Hypothalamus (tissue), 51 donors: ENCODE data around the gene GPR26.

Experiments used
- DNase-seq, 51 donors: peaks; one replicate each; lab custom pipeline; 2025; lab: John Stamatoyannopoulos, UW

GPR26 gene

DNA sequence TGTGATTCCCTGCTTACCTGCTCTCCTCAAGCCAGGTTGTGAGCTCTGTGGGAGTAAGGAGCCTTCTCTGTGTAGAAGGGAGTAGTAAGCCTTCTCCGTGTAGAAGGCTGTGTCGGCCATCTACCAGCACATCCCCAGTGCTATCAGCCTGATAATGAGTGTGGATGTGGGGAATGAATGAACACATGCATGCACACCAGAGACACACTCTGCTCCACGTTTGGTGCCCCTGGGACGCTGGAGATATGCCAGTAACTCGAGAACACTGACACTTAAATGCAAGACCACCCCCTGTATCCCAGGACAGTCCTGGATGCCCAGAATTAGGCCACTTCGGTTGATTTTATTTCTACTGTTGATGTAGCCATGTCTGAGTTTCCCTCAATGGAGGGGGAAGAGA, 21.1 kb upstream of the GPR26 start:
- DNase-seq: no peak

DNA sequence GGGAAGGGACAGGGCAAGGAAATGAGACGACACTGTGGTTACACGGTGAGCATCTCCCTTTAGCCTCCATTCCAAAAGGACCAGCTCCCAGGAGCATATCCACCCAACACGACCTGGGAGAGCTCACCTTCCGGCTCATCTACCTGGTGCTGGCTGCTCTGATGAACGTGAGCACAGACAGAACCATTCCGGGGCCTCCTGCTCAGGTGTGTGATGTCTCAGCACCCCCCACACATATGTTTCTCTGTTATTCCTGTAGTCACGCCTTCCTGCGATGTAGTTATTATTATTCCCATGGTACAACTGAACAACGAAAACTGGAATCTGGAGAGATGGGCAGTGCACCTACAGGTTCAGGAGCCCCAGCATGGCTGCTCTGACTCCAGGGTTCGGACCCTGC, 20.5 kb upstream of the GPR26 start:
- DNase-seq: no peak

DNA sequence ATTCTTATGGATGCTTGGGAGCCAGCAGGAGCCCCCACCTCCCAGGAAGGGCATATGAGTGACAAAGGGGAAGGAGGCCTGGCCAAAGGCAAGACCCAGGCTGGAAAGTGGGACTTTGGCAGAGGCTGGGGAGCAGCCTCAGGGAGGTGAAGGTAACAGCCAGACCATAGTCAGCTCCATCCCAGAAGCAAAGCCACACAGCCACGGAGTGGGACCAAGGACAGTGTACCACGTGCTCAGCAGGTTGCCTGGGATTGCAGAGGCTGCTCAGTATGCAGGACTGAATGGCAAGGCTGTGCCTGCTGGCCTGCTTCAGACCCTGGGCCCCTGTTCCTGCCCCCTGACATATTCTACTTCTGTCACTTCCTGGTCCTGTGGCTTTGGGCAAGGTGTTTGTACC, 17.6 kb upstream of the GPR26 start:
- DNase-seq: no peak

DNA sequence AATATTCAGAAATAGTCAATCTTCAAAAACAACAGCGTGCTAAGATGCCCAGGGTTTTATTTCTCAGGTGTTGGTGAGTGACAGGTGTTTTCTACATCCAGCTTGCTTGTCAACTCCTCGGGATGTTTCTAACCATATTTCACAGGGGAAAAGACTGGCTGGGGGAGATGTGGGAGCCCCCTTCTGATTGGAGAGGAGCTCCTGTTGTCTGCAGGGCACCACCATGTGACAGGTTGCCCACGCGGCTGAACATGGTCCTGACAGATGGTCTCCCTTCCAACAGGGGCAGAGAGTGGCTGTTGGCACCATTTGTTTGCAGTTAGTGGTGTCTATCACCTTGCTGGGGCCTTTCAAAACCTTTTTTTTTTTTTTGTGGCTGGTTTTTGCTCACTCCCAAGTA, 16.5 kb upstream of the GPR26 start:
- DNase-seq: no peak

DNA sequence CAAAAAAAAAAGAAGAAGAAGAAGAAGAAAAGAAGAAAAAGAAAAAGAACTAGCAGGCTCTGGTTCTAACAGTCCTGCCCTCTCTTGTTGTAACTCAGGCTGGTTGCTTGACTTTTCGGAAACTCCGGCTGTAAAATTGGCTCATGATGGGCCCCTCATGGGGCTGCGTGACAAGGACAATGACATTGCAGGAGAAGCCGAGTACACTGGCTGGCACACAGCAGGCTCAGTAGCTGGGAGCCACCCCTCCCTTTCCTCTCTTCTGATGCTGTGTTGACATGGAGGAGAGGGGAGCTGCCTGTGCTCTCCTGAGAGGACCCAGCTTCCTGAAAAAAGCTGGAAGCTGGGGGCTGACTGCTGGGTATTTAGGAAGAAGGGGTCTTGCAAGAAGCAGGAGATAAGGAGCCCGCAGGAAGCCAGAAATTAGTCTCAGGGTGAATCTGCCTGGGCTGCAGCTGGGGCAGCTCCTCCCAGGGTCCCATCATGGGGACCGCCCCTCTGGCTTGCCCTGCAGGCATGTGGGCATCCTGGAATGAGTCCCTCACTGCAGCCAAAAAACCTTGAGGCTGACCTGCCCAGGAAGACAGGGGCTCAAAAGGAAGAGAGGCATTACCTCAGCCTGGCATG, 14.6 kb upstream of the GPR26 start:
- no peak for DNase-seq

DNA sequence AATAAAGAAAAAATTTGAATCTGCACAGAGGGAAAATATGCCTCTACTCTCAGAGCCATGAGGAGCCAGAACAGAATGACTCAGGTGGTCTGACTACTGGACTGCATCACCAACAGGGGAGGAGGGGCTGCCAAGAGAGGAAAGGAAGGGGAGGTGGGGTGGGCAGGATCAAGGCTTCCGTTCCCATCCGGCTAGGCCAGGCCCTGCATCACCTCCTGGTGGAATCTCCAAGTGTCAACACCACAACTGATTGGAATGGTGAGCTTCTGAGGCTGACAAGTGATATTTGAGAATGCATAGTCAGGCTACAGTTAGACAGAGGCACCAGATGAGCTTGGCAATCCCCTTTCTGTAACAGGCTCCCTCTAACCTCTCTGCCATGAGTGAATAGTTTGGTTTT, 10.4 kb upstream of the GPR26 start:
- no peak for DNase-seq

DNA sequence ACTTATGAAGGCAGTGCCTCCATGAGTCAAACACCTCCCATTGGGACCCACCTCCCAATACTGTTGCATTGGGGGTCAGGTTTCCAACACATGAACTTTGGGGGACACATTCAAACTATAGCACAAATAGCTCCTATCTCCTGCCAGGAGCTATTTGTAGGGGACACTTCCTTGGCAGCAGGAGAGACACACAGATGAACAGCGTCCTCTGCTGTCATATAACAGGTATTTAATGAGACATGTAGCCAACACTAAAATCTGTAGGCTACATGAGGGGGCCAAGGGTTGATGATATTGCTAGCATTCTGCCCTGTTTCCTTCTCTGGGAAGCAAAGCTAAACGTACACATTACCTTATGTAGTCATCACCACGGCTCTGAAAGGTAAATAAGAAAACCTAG, 2.6 kb upstream of the GPR26 start:
- no peak for DNase-seq

DNA sequence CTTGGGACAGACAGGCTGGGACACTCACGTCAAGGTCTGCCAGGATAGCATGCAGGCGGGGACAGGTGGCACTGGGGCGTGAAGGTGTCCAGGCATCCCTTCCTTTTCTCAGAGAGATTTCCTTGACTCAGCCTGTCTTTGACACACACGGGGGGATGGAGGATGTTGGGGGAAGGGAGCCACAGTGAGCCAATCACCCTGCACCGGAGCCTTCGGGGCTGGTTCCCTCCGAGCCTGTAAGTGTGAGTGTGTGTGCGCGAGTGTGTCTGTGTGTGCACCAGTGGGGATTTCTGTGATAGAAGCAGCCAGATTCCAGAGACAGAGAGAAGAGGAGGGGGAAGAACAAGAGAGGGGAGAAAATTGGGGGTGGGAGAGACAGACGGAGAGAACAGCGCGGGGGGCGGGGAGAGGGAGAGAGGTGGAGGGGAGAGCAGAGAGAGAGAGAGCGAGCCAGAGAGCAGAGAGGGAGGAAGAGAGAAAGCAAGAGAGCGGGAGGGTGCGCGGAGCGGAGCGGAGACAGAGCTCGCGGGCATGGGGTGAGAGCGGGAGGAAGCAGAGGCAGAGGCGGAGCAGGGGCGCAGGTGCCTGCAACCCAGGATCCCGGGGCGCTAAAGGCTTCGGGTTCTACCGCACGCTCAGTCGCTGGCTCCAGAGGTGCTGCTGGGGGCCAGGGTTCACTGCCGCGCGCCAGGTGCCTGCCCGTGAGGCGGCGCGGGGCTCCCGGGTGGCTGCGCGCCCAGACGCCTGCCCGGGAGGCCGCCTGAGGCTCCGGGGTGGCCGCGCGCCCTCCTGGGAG, 466 bp upstream of the GPR26 start:
- DNase-seq: peak in 2 of 51 donors; percentile 6 to 12

DNA sequence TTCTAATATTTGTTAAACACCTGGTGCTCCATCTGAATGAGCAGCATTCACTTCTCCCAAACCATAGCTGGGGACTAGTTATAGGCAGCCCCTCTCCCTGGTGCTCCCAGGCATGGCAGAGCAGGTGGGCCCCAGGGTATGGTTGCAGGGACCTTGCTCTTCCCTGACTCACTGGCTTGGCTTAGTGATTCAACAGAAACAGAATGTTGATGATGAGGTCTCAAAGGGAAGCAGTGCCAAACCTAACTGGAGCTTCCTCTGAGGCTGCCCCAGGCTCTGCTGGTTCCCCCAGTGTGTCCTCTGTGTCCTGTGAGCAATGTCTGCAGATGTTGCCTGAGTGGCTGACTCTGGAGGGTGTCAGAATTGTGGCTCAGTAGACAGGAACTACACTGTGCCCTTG, 3.7 kb downstream of the GPR26 start:
- DNase-seq: no peak

DNA sequence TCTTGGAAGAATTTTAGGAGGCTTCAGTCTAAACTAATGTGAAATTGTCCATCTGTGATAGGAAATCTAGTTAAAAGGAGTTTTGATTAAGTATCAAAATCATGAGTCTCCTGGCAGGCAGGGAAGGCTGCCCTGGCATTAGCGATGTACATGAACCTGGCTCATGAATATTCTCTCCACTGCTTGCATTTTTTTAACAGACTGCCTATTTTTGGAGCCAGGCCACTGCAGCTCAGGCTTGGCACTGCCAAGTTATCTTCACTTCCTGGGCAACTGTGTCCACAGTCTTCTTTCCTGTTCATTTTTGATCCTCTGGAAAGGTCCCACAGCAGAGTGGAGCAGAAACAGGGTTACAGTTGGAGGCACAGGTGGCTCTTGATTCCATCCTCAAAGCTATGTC, 7.0 kb downstream of the GPR26 start:
- no peak for DNase-seq

DNA sequence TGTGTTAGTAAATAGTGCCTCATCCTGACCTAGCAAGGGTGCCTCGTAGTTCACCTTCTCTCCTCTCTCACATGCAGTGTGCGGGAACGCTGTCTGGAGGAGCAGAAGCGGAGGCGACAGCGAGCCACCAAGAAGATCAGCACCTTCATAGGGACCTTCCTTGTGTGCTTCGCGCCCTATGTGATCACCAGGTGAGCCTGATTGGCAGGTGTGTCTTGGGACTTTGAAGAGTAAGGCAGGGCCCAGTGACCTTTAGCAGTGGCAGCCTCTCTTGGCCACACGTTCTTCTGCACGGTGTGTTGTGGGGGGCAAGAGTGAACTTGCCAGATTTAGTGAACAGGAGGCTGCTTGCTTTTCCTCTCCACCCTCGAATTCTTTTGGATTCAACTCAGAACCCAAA, 8.6 kb downstream of the GPR26 start:
- DNase-seq: no peak

DNA sequence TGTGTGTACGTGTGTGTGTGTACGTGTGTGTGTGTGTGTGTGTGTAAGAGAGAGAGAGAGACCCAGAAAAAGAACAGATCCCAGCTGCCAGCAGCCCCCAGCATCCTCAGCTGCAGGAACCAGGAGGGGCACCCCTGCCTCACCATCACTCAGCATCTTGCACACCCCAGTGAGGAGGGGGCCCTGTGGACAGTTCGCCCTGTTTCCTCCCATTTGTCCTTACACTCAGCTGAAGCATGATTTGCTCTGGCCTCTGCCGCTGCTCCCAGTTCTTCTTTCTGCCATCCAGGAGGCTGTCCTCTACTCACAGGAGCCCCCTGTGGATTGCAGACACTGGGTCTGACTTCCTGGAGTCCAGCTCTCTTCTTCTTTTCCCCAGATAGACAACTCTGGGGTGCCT, 9.7 kb downstream of the GPR26 start:
- no peak for DNase-seq

DNA sequence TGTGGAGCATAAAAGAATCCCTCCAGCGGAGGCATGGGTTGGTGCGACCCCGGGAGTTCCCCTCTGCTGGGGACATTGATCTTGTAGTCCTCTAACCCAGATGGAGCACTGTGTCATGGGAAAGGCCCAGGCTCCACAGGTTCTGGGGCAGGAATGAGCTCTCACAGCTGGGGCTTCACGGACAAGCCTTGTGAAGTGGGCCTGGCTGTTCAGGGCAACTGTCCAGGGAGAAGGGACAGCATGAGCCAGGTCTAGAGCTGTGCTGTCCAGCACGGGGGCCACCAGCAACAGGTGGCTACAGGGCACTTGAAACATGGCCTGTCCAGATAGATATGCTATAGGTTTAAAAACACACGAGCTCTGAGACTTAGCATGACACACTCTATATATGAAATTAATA, 11.4 kb downstream of the GPR26 start:
- no peak for DNase-seq

DNA sequence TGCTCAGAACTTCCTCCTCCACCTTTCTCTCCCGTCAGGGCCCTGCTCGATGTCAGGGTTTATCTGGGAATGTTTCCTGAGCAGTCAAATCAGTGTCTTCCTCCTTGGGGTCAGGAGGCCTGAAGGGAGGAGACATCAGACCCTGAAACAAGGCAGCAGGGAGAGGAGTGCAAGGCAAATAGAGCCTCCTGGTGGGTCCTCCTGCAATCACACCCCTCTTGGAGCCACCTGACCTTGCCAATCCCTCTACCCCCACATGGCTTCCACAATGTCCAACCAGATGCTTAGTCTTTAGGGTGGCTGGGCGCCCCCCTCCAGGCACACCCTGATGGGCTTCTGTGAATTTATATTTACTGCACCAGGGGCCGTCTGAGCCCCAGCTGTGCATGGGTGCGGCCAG, 12.2 kb downstream of the GPR26 start:
- no peak for DNase-seq

DNA sequence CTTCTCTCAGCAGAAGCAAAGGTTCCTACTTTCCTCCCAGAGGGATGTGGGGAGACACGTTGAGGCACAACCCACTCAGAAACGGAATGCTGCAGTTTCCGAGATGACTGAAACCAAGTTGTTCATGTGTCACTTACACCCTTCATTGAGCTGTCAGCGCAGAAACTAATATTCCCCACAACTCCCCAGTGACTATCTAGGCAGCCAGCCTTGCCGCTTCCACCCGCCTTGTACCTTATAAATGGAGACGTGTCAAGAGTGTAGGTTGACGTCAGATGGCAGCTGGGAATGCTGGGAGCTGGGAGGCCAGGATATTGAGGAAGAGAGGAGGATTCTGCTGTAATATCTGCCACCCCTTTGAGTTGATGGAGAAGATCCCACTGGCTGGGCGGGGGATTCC, 15.1 kb downstream of the GPR26 start:
- no peak for DNase-seq

DNA sequence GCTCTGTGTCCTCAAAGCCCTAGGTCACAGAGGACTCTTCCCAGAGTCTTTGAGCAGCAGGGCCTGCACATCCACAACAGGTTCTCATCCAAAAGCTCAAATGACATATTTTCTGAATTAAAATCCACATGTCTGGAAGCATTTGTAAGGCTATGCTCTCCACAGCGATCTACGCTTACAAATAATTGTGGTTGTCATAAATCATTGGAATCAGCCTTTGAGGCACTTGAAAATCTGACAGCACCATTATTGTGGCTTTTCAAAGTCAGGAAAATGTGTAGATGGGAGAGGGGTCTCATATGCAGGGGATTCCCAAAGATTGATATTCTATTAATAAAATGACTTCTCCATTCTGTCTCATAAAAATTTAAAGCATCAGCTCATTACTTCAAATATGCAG, 16.3 kb downstream of the GPR26 start:
- no peak for DNase-seq

DNA sequence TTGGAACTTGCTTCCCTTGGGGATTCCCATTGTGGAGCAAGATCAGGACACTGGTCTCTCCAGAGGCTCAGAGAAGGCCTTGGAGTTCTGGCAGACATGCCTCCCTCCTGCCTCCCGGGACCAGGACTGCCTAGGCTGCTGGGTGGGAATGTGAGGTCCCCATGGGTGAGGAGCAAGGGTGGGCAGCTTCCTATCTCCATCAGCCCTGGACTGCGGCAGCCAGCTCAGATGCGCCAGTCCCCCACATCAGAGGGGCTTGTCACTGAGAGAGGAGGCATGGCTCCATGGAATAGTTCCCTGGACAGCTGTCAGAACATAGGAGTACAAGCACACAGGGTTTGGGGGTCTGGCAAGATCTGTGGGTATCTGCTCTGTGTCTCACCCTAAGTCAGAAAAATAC, 17.3 kb downstream of the GPR26 start:
- no peak for DNase-seq

DNA sequence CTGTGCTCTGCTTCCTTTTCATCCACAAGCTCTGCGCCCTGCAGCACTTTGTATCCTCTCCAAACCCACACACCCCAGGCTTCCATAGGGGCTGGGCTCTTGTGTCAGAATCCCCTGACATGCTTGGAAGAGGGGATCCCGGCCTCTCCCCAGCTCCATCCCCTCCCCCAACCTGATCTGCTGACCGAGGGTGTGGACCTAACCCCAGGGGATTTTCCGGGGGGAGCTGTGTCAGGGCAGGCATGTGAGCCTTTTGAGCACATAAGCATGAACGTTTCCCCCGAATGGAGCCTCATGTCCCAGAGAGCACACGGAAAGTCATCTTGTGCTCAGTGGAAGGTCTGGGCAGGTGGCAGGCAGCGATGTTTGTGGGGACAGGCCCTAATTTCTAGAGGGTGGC, 17.7 kb downstream of the GPR26 start:
- no peak for DNase-seq

DNA sequence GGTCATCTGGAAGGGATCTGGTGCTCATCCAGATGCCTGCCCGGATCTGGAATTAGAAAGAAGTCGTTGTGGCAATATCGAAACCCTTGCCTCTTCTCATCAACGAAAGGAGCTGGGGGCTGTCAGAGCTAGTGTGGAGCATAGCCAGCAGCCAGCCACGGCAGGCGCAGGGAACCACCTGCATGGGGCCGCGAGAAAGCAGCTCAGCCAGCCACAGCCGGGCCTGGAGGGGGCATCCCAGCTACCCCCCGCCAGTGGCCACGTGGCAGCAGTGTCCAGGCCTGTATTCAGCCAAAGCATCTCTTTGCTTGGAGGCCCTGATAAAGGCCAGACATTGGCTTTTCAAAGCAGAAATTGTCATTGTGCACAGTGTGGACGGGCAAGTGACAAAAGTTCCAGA, 19.1 kb downstream of the GPR26 start:
- DNase-seq: no peak

DNA sequence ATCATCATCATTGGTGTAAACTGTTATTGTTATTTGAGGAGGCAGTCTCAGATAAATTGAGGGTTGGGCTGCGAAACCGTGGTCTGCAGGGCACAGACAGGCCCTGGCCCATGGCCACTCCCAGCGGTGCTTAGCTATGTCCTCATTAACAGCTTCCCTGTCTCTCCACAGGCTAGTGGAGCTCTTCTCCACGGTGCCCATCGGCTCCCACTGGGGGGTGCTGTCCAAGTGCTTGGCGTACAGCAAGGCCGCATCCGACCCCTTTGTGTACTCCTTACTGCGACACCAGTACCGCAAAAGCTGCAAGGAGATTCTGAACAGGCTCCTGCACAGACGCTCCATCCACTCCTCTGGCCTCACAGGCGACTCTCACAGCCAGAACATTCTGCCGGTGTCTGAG, 21.6 kb downstream of the GPR26 start:
- DNase-seq: no peak

DNA sequence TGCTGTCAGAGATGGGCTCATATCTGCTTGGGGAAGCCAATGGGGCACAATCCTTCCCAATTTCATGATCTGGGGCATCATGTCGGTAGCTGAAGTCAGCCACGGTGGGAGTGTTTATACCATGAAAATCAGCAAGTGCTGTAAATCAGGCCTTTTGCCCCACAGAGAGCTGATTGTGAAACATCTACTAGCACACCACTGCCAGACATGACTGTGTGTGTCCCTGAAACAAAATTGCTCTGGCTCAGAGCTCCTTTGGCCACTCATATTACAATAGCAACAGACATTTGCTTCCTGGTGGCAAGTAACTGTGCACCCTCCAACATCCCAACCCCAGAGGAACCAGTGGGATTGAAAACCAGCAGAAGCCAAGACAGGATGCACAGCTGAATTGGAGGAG, 23.7 kb downstream of the GPR26 start:
- DNase-seq: no peak

DNA sequence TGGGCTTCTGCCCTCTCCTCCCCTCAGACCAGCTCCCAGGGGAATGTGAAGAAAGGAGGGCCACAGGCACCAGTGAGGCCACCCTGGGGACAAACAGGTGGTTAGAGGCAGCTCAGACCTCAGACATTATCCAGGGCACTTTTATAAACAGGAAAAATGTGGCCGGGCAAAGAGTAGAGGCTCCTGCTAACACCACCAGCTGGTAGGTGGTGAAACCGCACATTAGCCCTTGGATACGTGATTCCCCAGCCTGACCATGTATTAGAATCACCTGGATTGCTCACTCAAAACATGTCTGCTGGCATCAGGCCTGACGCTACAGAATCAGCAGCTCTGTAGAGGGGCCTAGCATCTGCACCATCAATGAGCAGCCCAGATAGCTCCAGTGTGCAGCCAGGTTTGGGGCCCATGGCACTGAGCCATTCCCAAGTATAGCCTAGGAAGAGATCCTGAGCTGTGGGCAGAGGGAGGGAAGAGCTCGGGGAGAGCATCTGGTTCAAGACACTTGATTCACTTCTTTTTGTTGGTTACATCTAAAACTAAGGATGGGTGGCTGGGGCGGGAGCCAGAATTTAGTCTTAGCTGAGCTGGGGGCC, 37.1 kb downstream of the GPR26 start:
- DNase-seq: no peak
